ENCODE data around the gene PPP1R26. TPM values are rescaled to one million over a fixed set of nuclear protein-coding genes. Genes with fewer than 3 reads are reported as not detected.
A peak's percentile ranks its signal among the peaks of the same experiment; 100 is the strongest.
"Not testable (repeated sequence)": the region's sequence is repeated elsewhere in the genome, so short reads cannot be mapped to it uniquely, and the experiment has no call there.

The PPP1R26 gene
- total and polyA plus RNA-seq, 2 experiments from 2014 or later: 10.7 to 49.8 TPM

- Histone ChIP-seq H3K79me2 (replicated peaks; ENCODE audit: insufficient read depth) (no peaks in the 10 kb centered on the region), H4K20me1 (replicated peaks; ENCODE audit: insufficient read depth) (no peaks in the 10 kb centered on the region), H3K4me1 (ENCODE audit: insufficient read depth) (no peaks in the 10 kb centered on the region), H2AFZ (0 out of 2 replicates have a peak overlapping the region, but pooled peaks have one; percentile 38), H3K36me3 (ENCODE audit: insufficient read depth) (no peaks in the 10 kb centered on the region), H3K27me3 (ENCODE audit: insufficient read depth) (no peaks in the 10 kb centered on the region), H3K27ac (ENCODE audit: low read depth) (no peak overlapping the region), H3K4me2 (no peak overlapping the region), H3K4me3 (no peak overlapping the region), H3F3A (replicated peaks; ENCODE audit: low read depth) (no peaks in the 10 kb centered on the region), H3K9me2 (ENCODE audit: insufficient read depth) (no peaks in the 10 kb centered on the region)
- Mint-ChIP-seq H3K9me3 (peaks cover 3% of the 10 kb centered on the region; the same call in 2 of the 3 replicates), H3K27me3 (ENCODE audit: insufficient read depth, low read depth, poor library complexity) (peaks cover 6% of the 10 kb centered on the region), H3K4me3 (no peak overlapping the region), H3K4me1 (peaks cover 6% of the 10 kb centered on the region; the same call in 2 of the 3 replicates), H3K36me3 (ENCODE audit: low read depth) (peaks cover 6% of the 10 kb centered on the region; the same call in 2 of the 3 replicates), H3K27ac (no peak overlapping the region)
- TF ChIP-seq ETS1 (IDR thresholded peaks at IDR 0.05): no peak
- TF ChIP-seq, protein P1, sequence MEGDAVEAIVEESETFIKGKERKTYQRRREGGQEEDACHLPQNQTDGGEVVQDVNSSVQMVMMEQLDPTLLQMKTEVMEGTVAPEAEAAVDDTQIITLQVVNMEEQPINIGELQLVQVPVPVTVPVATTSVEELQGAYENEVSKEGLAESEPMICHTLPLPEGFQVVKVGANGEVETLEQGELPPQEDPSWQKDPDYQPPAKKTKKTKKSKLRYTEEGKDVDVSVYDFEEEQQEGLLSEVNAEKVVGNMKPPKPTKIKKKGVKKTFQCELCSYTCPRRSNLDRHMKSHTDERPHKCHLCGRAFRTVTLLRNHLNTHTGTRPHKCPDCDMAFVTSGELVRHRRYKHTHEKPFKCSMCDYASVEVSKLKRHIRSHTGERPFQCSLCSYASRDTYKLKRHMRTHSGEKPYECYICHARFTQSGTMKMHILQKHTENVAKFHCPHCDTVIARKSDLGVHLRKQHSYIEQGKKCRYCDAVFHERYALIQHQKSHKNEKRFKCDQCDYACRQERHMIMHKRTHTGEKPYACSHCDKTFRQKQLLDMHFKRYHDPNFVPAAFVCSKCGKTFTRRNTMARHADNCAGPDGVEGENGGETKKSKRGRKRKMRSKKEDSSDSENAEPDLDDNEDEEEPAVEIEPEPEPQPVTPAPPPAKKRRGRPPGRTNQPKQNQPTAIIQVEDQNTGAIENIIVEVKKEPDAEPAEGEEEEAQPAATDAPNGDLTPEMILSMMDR (conservative IDR thresholded peaks at IDR 0.05; ENCODE audit: low read depth in 2 of 2): no peak
- no peak for TF ChIP-seq JUNB (IDR thresholded peaks at IDR 0.05; ENCODE audit: unreplicated experiment)
- TF ChIP-seq, protein P2, sequence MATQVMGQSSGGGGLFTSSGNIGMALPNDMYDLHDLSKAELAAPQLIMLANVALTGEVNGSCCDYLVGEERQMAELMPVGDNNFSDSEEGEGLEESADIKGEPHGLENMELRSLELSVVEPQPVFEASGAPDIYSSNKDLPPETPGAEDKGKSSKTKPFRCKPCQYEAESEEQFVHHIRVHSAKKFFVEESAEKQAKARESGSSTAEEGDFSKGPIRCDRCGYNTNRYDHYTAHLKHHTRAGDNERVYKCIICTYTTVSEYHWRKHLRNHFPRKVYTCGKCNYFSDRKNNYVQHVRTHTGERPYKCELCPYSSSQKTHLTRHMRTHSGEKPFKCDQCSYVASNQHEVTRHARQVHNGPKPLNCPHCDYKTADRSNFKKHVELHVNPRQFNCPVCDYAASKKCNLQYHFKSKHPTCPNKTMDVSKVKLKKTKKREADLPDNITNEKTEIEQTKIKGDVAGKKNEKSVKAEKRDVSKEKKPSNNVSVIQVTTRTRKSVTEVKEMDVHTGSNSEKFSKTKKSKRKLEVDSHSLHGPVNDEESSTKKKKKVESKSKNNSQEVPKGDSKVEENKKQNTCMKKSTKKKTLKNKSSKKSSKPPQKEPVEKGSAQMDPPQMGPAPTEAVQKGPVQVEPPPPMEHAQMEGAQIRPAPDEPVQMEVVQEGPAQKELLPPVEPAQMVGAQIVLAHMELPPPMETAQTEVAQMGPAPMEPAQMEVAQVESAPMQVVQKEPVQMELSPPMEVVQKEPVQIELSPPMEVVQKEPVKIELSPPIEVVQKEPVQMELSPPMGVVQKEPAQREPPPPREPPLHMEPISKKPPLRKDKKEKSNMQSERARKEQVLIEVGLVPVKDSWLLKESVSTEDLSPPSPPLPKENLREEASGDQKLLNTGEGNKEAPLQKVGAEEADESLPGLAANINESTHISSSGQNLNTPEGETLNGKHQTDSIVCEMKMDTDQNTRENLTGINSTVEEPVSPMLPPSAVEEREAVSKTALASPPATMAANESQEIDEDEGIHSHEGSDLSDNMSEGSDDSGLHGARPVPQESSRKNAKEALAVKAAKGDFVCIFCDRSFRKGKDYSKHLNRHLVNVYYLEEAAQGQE (IDR thresholded peaks at IDR 0.05; ENCODE audit: unreplicated experiment): no peak
- no peak for TF ChIP-seq ZNF114 (CRISPR knock-in tag; IDR thresholded peaks at IDR 0.05)
- no peak for TF ChIP-seq CREB1 (CRISPR knock-in tag; IDR thresholded peaks at IDR 0.05; ENCODE audit: low read depth)
- TF ChIP-seq EZH2phosphoT487 (IDR thresholded peaks at IDR 0.05; ENCODE audit: unreplicated experiment): no peak
- TF ChIP-seq, protein P3, sequence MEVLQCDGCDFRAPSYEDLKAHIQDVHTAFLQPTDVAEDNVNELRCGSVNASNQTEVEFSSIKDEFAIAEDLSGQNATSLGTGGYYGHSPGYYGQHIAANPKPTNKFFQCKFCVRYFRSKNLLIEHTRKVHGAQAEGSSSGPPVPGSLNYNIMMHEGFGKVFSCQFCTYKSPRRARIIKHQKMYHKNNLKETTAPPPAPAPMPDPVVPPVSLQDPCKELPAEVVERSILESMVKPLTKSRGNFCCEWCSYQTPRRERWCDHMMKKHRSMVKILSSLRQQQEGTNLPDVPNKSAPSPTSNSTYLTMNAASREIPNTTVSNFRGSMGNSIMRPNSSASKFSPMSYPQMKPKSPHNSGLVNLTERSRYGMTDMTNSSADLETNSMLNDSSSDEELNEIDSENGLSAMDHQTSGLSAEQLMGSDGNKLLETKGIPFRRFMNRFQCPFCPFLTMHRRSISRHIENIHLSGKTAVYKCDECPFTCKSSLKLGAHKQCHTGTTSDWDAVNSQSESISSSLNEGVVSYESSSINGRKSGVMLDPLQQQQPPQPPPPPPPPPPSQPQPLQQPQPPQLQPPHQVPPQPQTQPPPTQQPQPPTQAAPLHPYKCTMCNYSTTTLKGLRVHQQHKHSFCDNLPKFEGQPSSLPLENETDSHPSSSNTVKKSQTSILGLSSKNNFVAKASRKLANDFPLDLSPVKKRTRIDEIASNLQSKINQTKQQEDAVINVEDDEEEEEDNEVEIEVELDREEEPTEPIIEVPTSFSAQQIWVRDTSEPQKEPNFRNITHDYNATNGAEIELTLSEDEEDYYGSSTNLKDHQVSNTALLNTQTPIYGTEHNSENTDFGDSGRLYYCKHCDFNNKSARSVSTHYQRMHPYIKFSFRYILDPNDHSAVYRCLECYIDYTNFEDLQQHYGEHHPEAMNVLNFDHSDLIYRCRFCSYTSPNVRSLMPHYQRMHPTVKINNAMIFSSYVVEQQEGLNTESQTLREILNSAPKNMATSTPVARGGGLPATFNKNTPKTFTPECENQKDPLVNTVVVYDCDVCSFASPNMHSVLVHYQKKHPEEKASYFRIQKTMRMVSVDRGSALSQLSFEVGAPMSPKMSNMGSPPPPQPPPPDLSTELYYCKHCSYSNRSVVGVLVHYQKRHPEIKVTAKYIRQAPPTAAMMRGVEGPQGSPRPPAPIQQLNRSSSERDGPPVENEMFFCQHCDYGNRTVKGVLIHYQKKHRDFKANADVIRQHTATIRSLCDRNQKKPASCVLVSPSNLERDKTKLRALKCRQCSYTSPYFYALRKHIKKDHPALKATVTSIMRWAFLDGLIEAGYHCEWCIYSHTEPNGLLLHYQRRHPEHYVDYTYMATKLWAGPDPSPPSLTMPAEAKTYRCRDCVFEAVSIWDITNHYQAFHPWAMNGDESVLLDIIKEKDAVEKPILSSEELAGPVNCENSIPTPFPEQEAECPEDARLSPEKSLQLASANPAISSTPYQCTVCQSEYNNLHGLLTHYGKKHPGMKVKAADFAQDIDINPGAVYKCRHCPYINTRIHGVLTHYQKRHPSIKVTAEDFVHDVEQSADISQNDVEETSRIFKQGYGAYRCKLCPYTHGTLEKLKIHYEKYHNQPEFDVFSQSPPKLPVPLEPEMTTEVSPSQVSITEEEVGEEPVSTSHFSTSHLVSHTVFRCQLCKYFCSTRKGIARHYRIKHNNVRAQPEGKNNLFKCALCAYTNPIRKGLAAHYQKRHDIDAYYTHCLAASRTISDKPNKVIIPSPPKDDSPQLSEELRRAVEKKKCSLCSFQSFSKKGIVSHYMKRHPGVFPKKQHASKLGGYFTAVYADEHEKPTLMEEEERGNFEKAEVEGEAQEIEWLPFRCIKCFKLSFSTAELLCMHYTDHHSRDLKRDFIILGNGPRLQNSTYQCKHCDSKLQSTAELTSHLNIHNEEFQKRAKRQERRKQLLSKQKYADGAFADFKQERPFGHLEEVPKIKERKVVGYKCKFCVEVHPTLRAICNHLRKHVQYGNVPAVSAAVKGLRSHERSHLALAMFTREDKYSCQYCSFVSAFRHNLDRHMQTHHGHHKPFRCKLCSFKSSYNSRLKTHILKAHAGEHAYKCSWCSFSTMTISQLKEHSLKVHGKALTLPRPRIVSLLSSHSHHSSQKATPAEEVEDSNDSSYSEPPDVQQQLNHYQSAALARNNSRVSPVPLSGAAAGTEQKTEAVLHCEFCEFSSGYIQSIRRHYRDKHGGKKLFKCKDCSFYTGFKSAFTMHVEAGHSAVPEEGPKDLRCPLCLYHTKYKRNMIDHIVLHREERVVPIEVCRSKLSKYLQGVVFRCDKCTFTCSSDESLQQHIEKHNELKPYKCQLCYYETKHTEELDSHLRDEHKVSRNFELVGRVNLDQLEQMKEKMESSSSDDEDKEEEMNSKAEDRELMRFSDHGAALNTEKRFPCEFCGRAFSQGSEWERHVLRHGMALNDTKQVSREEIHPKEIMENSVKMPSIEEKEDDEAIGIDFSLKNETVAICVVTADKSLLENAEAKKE (CRISPR knock-in tag; IDR thresholded peaks at IDR 0.05): no peak
- no peak for TF ChIP-seq POLR2AphosphoS5 (IDR thresholded peaks at IDR 0.05; ENCODE audit: low read depth)
- TF ChIP-seq STAT1 (IDR thresholded peaks at IDR 0.05; ENCODE audit: unreplicated experiment): no peak
- DNase-seq (ENCODE audit: low spot score) (peak; percentile 38), ATAC-seq (peak; percentile 48)
Measured at GRCh38 chr9:135448663-135449100, 30.9 kb upstream of the PPP1R26 start.

GRCh38 chr9:135449532-135449931, 30.1 kb upstream of the PPP1R26 start:
- not testable (repeated sequence) for ATAC-seq

More at GRCh38 chr9:135449532-135449931, 30.1 kb upstream of the PPP1R26 start:
- not testable (repeated sequence) for H3K4me3 ChIP-seq; H3K27me3 ChIP-seq (ENCODE audit: insufficient read depth); DNase-seq (ENCODE audit: low spot score); H3K4me3 Mint-ChIP-seq; H3K27ac Mint-ChIP-seq; H4K20me1 ChIP-seq (replicated peaks; ENCODE audit: insufficient read depth); H3K36me3 ChIP-seq (ENCODE audit: insufficient read depth); H3K4me1 ChIP-seq (ENCODE audit: insufficient read depth); H3K4me1 Mint-ChIP-seq; H3K9me3 Mint-ChIP-seq; H3K9me2 ChIP-seq (ENCODE audit: insufficient read depth); H2AFZ ChIP-seq; H3K79me2 ChIP-seq (replicated peaks; ENCODE audit: insufficient read depth); H3K36me3 Mint-ChIP-seq (ENCODE audit: low read depth); H3F3A ChIP-seq (replicated peaks; ENCODE audit: low read depth); H3K27ac ChIP-seq (ENCODE audit: low read depth); H3K27me3 Mint-ChIP-seq (ENCODE audit: insufficient read depth, low read depth, poor library complexity); H3K4me2 ChIP-seq

Data from GM23338 (cell line).